ENCODE results near the gene SNX13. TPM values are rescaled to one million over a fixed set of nuclear protein-coding genes. Genes with fewer than 3 reads are reported as not detected.

SNX13 gene
- total and polyA plus RNA-seq, 2 experiments from 2014 or later: 17.4 to 57.6 TPM

DNA sequence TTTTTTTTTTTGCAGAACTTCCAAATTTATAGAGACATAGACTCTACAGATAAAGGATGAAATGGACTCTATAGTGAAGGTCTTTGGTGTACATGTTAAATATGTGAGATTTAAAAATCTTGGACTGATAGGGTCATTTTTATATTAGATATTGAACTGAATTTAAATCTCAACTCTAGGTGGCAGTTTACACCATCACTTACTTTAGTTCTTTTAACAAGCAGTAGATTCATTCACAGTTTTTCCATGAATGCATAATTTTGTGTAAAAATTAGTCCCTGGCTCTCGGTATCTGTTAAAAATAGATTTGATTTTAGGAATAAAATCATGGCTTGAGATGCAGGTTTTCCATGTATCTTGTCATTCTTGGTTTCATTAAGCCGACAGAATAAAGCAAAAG lies 31.1 kb upstream of the SNX13 start:
- no peaks in the 10 kb centered on the region for H4K20me1 ChIP-seq (ENCODE audit: insufficient read depth, poor library complexity, severe bottlenecking)
- 85% methylated on average over 2 of the region's 2 CpGs for WGBS (ENCODE audit: low lambda C conversion rate, missing lambda C conversion rate)
- H3K36me3 ChIP-seq (replicated peaks; ENCODE audit: insufficient read depth, low read depth): no peaks in the 10 kb centered on the region
- DNase-seq (ENCODE audit: low spot score): no peak
- H3K9me2 ChIP-seq (replicated peaks; ENCODE audit: insufficient read depth): no peaks in the 10 kb centered on the region
- H3K27ac ChIP-seq: no peak overlapping the region
- no peaks in the 10 kb centered on the region for H3K27me3 ChIP-seq
- H2AFZ ChIP-seq: no peak overlapping the region
- no peaks in the 10 kb centered on the region for H3K79me2 ChIP-seq
- no peaks in the 10 kb centered on the region for H3K4me1 ChIP-seq (ENCODE audit: insufficient read depth)
- TF ChIP-seq, protein P1, sequence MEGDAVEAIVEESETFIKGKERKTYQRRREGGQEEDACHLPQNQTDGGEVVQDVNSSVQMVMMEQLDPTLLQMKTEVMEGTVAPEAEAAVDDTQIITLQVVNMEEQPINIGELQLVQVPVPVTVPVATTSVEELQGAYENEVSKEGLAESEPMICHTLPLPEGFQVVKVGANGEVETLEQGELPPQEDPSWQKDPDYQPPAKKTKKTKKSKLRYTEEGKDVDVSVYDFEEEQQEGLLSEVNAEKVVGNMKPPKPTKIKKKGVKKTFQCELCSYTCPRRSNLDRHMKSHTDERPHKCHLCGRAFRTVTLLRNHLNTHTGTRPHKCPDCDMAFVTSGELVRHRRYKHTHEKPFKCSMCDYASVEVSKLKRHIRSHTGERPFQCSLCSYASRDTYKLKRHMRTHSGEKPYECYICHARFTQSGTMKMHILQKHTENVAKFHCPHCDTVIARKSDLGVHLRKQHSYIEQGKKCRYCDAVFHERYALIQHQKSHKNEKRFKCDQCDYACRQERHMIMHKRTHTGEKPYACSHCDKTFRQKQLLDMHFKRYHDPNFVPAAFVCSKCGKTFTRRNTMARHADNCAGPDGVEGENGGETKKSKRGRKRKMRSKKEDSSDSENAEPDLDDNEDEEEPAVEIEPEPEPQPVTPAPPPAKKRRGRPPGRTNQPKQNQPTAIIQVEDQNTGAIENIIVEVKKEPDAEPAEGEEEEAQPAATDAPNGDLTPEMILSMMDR (IDR thresholded peaks at IDR 0.05; ENCODE audit: poor library complexity): peak; percentile 35
- TF ChIP-seq EZH2phosphoT487 (IDR thresholded peaks at IDR 0.05; ENCODE audit: low read depth, severe bottlenecking, unreplicated experiment): no peak
- H3K4me3 ChIP-seq: no peak overlapping the region
- H3K4me2 ChIP-seq: no peak overlapping the region
- H3K9me3 ChIP-seq (ENCODE audit: low read depth): no peaks in the 10 kb centered on the region

DNA sequence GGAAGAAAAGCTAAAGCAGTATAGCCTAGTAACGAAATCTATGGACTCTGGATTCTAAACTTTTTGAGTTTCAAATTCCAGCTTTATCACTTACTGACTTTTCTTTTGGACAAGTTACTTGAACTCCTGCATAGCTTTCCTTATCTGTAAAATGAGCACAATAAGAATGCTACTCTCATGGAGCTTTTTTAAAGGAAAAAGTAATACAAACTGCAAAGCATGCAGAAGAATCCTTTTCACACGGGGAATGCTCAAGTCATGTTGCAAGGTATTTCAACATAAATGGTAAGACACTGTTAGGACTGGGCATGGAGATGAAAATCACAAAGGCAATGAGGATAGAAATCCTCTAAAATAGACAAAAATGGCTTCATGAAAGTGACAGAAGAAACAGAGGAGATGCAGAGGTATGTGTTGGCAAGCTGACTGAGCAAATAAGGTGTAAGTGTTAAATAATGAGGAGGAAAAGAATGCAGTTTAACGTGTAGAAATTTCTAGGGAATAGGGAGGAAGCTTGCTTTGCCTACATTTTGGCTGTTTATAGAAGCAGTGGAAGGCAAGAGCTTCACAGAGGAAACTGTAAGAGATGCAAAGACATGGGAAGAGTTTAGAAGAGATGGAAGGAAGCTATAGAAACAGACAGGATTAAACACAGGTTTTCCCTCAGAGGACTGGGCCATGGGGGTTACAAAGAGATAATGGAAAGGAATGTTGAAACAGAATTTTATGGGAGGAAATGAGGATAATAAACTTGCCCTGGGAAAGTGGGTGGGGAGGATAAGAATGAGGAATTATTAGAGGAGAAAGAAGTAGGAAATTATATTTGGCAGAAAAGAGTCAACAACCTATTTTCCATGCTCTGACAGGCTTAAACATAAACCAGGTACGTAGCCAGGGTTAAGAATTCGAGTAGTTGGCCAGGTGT lies 28.8 kb upstream of the SNX13 start:
- H3K27me3 ChIP-seq: no peaks in the 10 kb centered on the region
- TF ChIP-seq EZH2phosphoT487 (IDR thresholded peaks at IDR 0.05; ENCODE audit: low read depth, severe bottlenecking, unreplicated experiment) (no peak), EZH2 (IDR thresholded peaks at IDR 0.05; ENCODE audit: borderline replicate concordance) (no peak)
- TF ChIP-seq, protein P1 (IDR thresholded peaks at IDR 0.05; ENCODE audit: poor library complexity): no peak
- peak overlapping the region; percentile 54 for H3K27ac ChIP-seq

DNA sequence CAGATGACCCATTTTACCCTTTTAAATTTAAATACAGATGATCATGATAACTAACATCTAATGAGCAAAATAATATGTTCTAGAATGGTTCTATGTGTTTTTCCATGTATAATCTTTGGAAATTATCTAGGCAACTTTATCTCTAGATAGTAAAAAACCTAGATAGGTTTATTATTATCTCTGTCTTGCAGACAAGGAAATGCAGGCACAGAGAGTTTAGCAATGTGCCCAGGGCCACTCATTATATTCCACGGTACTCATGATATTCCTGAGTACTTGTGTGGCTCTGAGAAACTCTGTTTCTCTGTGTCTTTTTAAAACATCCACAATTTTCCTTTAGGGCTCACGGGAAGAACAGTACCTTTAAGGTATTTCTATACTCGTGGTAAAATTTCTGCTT lies 26.4 kb upstream of the SNX13 start:
- no peaks in the 10 kb centered on the region for H3K79me2 ChIP-seq
- no peaks in the 10 kb centered on the region for H3K27me3 ChIP-seq
- no peak overlapping the region for H3K27ac ChIP-seq
- H3K9me2 ChIP-seq (replicated peaks; ENCODE audit: insufficient read depth): no peaks in the 10 kb centered on the region
- H3K4me1 ChIP-seq (ENCODE audit: insufficient read depth): no peaks in the 10 kb centered on the region
- no peaks in the 10 kb centered on the region for H3K36me3 ChIP-seq (replicated peaks; ENCODE audit: insufficient read depth, low read depth)
- no peak overlapping the region for H3K4me3 ChIP-seq
- no peaks in the 10 kb centered on the region for H3K9me3 ChIP-seq (ENCODE audit: low read depth)
- no peak overlapping the region for H3K4me2 ChIP-seq
- H4K20me1 ChIP-seq (ENCODE audit: insufficient read depth, poor library complexity, severe bottlenecking): no peaks in the 10 kb centered on the region
- TF ChIP-seq EZH2 (IDR thresholded peaks at IDR 0.05; ENCODE audit: borderline replicate concordance) (no peak), EZH2phosphoT487 (IDR thresholded peaks at IDR 0.05; ENCODE audit: low read depth, severe bottlenecking, unreplicated experiment) (no peak)
- TF ChIP-seq, protein P1 (IDR thresholded peaks at IDR 0.05; ENCODE audit: poor library complexity): no peak
- no peak overlapping the region for H2AFZ ChIP-seq
- WGBS (ENCODE audit: low lambda C conversion rate, missing lambda C conversion rate): 74% methylated on average over 3 of the region's 3 CpGs
- DNase-seq (ENCODE audit: low spot score): no peak

More for the DNA sequence above, 28.8 kb upstream of the SNX13 start:
- H3K9me3 ChIP-seq (ENCODE audit: low read depth): no peaks in the 10 kb centered on the region
- WGBS (ENCODE audit: low lambda C conversion rate, missing lambda C conversion rate): 51% methylated on average over 5 of the region's 5 CpGs
- no peaks in the 10 kb centered on the region for H4K20me1 ChIP-seq (ENCODE audit: insufficient read depth, poor library complexity, severe bottlenecking)
- H3K36me3 ChIP-seq (replicated peaks; ENCODE audit: insufficient read depth, low read depth): no peaks in the 10 kb centered on the region
- H3K9me2 ChIP-seq (replicated peaks; ENCODE audit: insufficient read depth): no peaks in the 10 kb centered on the region
- no peak overlapping the region for H2AFZ ChIP-seq
- no peak for DNase-seq (ENCODE audit: low spot score)
- no peaks in the 10 kb centered on the region for H3K4me1 ChIP-seq (ENCODE audit: insufficient read depth)
- no peaks in the 10 kb centered on the region for H3K79me2 ChIP-seq
- peak overlapping the region; percentile 29 for H3K4me2 ChIP-seq
- no peak overlapping the region for H3K4me3 ChIP-seq

All from hepatocyte (in vitro differentiated cells).